ENCODE data around the gene UBE4B. TPM values are rescaled to one million over a fixed set of nuclear protein-coding genes. Genes with fewer than 3 reads are reported as not detected.

Gene UBE4B
- total and polyA plus RNA-seq, 3 donors from 2014 or later, result 26.1 to 63.3 (median 62.0) TPM

DNA sequence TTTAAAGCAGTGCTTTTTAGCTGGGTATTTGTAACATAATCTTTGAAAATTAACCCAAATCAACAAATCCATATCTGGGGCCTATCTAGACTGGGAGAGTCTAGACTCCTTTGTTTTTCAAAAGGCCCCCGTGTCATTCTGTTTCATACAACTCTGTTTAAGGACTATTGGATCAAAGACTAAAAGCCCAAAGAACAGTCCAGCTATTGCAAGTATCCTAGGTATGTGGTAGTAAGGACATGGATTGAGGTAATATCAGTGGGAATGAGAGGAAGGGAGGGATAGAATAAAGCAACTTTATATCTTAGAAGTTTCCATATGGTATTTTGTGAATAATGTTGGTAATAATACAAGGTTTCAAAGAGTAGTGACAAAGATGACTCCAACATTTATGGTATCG, 195.8 kb downstream of the UBE4B start:
- 61 to 71% methylated on average over 2 of the region's 2 CpGs for WGBS, 2 donors
- Histone ChIP-seq H3K27me3 (no peaks in the 10 kb centered on the region), H3K36me3 (ENCODE audit: low read depth, missing control alignments) (no peaks in the 10 kb centered on the region), H3K27ac (no peak overlapping the region), H3K4me1 (no peaks in the 10 kb centered on the region), H3K9me3 (no peaks in the 10 kb centered on the region), H3K4me3 (no peak overlapping the region)
- no peak for DNase-seq
- intact Hi-C loops (cut with DNase I; ENCODE audit: low total_unique reads), result no loop called here
- TF ChIP-seq CTCF (IDR thresholded peaks at IDR 0.05) (no peak), POLR2A (IDR thresholded peaks at IDR 0.05) (no peak)

DNA sequence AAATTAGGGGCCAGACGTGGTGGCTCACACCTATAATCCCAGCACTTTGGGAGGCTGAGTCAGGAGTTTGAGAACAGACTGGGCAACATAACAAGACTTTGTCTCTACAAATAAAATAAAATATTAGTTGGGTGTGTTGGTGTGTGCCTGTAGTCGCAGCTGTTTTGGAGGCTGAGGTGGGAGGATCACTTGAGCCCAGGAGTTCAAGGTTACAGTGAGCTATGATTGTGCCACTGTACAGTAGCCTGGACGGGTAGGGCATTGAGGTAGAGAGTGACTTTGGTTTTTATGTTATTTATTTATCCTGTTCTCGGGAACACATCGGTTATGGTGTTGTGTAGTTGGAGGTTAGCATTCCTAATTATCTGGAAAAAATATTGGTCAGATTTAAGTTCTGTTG, 197.1 kb downstream of the UBE4B start:
- intact Hi-C loops (cut with DNase I; ENCODE audit: low total_unique reads), result no loop called here
- Histone ChIP-seq H3K9me3 (no peaks in the 10 kb centered on the region), H3K4me3 (no peak overlapping the region), H3K27ac (no peak overlapping the region), H3K4me1 (no peaks in the 10 kb centered on the region), H3K36me3 (ENCODE audit: low read depth, missing control alignments) (no peaks in the 10 kb centered on the region), H3K27me3 (no peaks in the 10 kb centered on the region)
- DNase-seq, result no peak
- 62 to 66% methylated on average over 5 of the region's 5 CpGs for WGBS, 2 donors
- TF ChIP-seq CTCF (IDR thresholded peaks at IDR 0.05) (no peak), POLR2A (IDR thresholded peaks at IDR 0.05) (no peak)

MicroRNA genes within 50 kb of the gene (microRNA counts, 767-probe panel; counts per million panel counts)
- 0 to 152 counts per million in 2 donors for microRNA hsa-miR-1273d

Small RNA genes lying within 50 kb of the gene (microRNA-seq; reads per million reads assigned to microRNA genes)
- gene MIR1273D (ENCODE audit: borderline number of aligned reads in 2 of 2, borderline replicate concordance in 1 of 2), result 0 reads per million in 2 donors

Small RNA genes lying within 50 kb of the gene (small RNA-seq; reads per million reads assigned to genes)
- gene MIR1273D (0 reads per million in 2 donors), gene RNU6-828P (0 reads per million in 2 donors)

Other genes with a start within 250 kb of the UBE4B start
- gene CLSTN1, start 209.0 kb upstream of the UBE4B start, total RNA-seq, result 10 to 100 TPM; 52.6 to 70.2 TPM
- 60.4 TPM for gene CLSTN1, start 209.0 kb upstream of the UBE4B start, polyA plus RNA-seq (ENCODE audit: insufficient read depth, low read depth, low replicate concordance)
- 10 to 100 TPM; 45.3 to 48.1 TPM for gene CTNNBIP1, start 122.7 kb upstream of the UBE4B start, total RNA-seq
- 60.8 TPM for gene CTNNBIP1, start 122.7 kb upstream of the UBE4B start, polyA plus RNA-seq (ENCODE audit: insufficient read depth, low read depth, low replicate concordance)
- 10 to 100 TPM; 48.6 to 49.4 TPM for gene LZIC, start 89.6 kb upstream of the UBE4B start, total RNA-seq
- 104 TPM for gene LZIC, start 89.6 kb upstream of the UBE4B start, polyA plus RNA-seq (ENCODE audit: insufficient read depth, low read depth, low replicate concordance)
- 10 to 100 TPM in 1 of 2 donors, 1 to 10 TPM in 1; 8.1 to 13.0 TPM for gene NMNAT1, start 89.5 kb upstream of the UBE4B start, total RNA-seq
- gene NMNAT1, start 89.5 kb upstream of the UBE4B start, polyA plus RNA-seq (ENCODE audit: insufficient read depth, low read depth, low replicate concordance), result 12.2 TPM
- 1 to 10 TPM; 6.5 to 7.7 TPM for gene RBP7, start 35.7 kb upstream of the UBE4B start, total RNA-seq
- gene RBP7, start 35.7 kb upstream of the UBE4B start, polyA plus RNA-seq (ENCODE audit: insufficient read depth, low read depth, low replicate concordance), result 35.3 TPM
- 100 to 1,000 TPM in 1 of 2 donors, 10 to 100 TPM in 1; 71.2 to 119 TPM for gene KIF1B, start 177.6 kb downstream of the UBE4B start, total RNA-seq
- gene KIF1B, start 177.6 kb downstream of the UBE4B start, polyA plus RNA-seq (ENCODE audit: insufficient read depth, low read depth, low replicate concordance), result 64.5 TPM

All from testis (tissue), 3 donors.